ENCODE data around the gene PLCB2. TPM values are rescaled to one million over a fixed set of nuclear protein-coding genes. Genes with fewer than 3 reads are reported as not detected.

The PLCB2 gene
- total RNA-seq, 1 experiment from 2014 or later = 1.7 TPM

- TF ChIP-seq SIN3A (IDR thresholded peaks at IDR 0.05; ENCODE audit: borderline replicate concordance, insufficient read depth, low read depth, low read length) = no peak
- TF ChIP-seq TCF7L2 (IDR thresholded peaks at IDR 0.05; ENCODE audit: low read depth, low read length) = no peak
- no peak for TF ChIP-seq CTCF (IDR thresholded peaks at IDR 0.05)
- no peak for TF ChIP-seq REST (IDR thresholded peaks at IDR 0.05; ENCODE audit: insufficient read depth in 1 of 2, low read depth in 2 of 2, low read length in 1 of 2)
- no peak for TF ChIP-seq POLR2AphosphoS5 (IDR thresholded peaks at IDR 0.05; ENCODE audit: low read depth, low read length)
- Histone ChIP-seq H3K36me3 (ENCODE audit: control insufficient read depth, insufficient read depth, low read length) (no peaks in the 10 kb centered on the region), H3K9me3 (ENCODE audit: control insufficient read depth, insufficient read depth, low read depth, low read length) (no peaks in the 10 kb centered on the region), H3K4me1 (ENCODE audit: control insufficient read depth, insufficient read depth, low read length) (peaks cover 16% of the 10 kb centered on the region), H3K27ac (ENCODE audit: low read length) (no peak overlapping the region), H3K27me3 (ENCODE audit: control insufficient read depth, insufficient read depth, low read length) (no peaks in the 10 kb centered on the region), H3K4me3 (ENCODE audit: low read depth in 2 of 2, low read length in 2 of 2) (no peak overlapping the region)
- in situ Hi-C loops (cut with HindIII; ENCODE audit: low pct_unique_long_range_greater_than_20kb, low sequenced_read_pairs) (no loop called here), intact Hi-C loops (cut with micrococcal nuclease; ENCODE audit: unreplicated experiment) (no loop called here)
- ATAC-seq (no peak), DNase-seq (ENCODE audit: low read depth, low spot score) (no peak)
- CTCF ChIA-PET = no interaction called here
- BruUV-seq (replicated peaks) = no TSS peak
- POLR2A ChIA-PET = no interaction called here
Measured at GRCh38 chr15:40242601-40243000, 65.1 kb downstream of the PLCB2 start.

GRCh38 chr15:40242213-40242599 lies 65.5 kb downstream of the PLCB2 start:
- Histone ChIP-seq H3K9me3 (ENCODE audit: control insufficient read depth, insufficient read depth, low read depth, low read length) (no peaks in the 10 kb centered on the region), H3K27me3 (ENCODE audit: control insufficient read depth, insufficient read depth, low read length) (no peaks in the 10 kb centered on the region), H3K4me3 (ENCODE audit: low read depth in 2 of 2, low read length in 2 of 2) (no peak overlapping the region), H3K27ac (ENCODE audit: low read length) (no peak overlapping the region), H3K4me1 (ENCODE audit: control insufficient read depth, insufficient read depth, low read length) (peaks cover 16% of the 10 kb centered on the region), H3K36me3 (ENCODE audit: control insufficient read depth, insufficient read depth, low read length) (no peaks in the 10 kb centered on the region)
- intact Hi-C loops (cut with micrococcal nuclease; ENCODE audit: unreplicated experiment) (no loop called here), in situ Hi-C loops (cut with HindIII; ENCODE audit: low pct_unique_long_range_greater_than_20kb, low sequenced_read_pairs) (no loop called here)
- CTCF ChIA-PET = no interaction called here
- ATAC-seq (no peak), DNase-seq (ENCODE audit: low read depth, low spot score) (no peak)
- TF ChIP-seq CTCF (IDR thresholded peaks at IDR 0.05) (no peak), SIN3A (IDR thresholded peaks at IDR 0.05; ENCODE audit: borderline replicate concordance, insufficient read depth, low read depth, low read length) (no peak), TCF7L2 (IDR thresholded peaks at IDR 0.05; ENCODE audit: low read depth, low read length) (no peak), REST (IDR thresholded peaks at IDR 0.05; ENCODE audit: insufficient read depth in 1 of 2, low read depth in 2 of 2, low read length in 1 of 2) (no peak), POLR2AphosphoS5 (IDR thresholded peaks at IDR 0.05; ENCODE audit: low read depth, low read length) (no peak)
- POLR2A ChIA-PET = no interaction called here
- BruUV-seq (replicated peaks) = no TSS peak

Data from Panc1 (cell line).